GM23338 (cell line): Measurements from ENCODE around the gene GTF3C2.

Experiments used
- CREB1 ChIP-seq: fragments of 250-450 bp; sonication (Bioruptor Pico); IDR thresholded peaks from 2 replicates; pipeline ENCODE4 v1.5.0; 2020; ENCODE audit warnings: low read depth, mild to moderate bottlenecking, moderate library complexity
- POLR2AphosphoS5 ChIP-seq: IDR thresholded peaks from 2 replicates; pipeline ENCODE4 v1.6.1; 2016; ENCODE audit warnings: antibody characterized with exemption, low read depth
- ZNF331 ChIP-seq: fragments of 250-450 bp; sonication (Bioruptor Pico); IDR thresholded peaks from 2 replicates; pipeline ENCODE4 v1.5.0; 2020; ENCODE audit warnings: low read depth, mild to moderate bottlenecking, moderate library complexity
- TF ChIP-seq, protein P1 (sequence below), 2 experiments: fragments of 200-600 bp in 1 of 2; sonication (generic) in 1 of 2; conservative IDR thresholded peaks; 2 replicates each; pipeline versions ENCODE4 v1.5.1 to v1.6.1; 2016 to 2017; ENCODE audit warnings: antibody characterized with exemption in 2 of 2, low read depth in 2 of 2, mild to moderate bottlenecking in 2 of 2, moderate library complexity in 1 of 2

DNA sequence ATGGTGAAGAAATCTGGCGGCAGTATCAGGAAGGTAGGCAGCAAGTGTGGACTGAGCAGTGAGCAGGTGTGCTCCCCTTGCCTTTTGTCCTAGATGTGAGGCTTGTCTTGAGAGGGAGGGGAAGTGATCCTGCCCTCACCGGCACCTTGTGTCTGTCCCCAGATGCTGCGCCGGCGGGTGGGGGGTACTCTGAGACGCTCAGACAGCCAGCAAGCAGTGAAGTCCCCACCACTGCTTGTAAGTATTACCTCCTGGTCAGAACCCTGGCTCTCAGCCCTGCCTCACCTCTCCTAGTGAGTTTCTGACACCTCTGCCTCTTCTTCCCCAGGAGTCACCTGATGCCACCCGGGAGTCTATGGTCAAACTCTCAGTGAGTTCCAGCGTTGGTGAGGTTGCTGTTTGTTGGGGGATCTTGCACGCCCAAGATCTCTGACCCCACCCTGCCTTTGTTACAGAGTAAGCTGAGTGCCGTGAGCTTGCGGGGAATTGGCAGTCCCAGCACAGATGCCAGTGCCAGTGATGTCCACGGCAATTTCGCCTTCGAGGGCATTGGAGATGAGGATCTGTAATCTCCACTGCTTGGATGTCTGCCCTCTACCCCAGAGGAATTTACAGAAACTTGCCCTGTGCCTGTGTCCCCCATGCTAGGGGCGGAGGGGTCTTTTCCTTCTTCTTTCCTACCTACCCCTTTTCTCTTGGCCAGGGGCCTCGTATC, 19.7 kb upstream of the GTF3C2 start:
- TF ChIP-seq, protein P1, sequence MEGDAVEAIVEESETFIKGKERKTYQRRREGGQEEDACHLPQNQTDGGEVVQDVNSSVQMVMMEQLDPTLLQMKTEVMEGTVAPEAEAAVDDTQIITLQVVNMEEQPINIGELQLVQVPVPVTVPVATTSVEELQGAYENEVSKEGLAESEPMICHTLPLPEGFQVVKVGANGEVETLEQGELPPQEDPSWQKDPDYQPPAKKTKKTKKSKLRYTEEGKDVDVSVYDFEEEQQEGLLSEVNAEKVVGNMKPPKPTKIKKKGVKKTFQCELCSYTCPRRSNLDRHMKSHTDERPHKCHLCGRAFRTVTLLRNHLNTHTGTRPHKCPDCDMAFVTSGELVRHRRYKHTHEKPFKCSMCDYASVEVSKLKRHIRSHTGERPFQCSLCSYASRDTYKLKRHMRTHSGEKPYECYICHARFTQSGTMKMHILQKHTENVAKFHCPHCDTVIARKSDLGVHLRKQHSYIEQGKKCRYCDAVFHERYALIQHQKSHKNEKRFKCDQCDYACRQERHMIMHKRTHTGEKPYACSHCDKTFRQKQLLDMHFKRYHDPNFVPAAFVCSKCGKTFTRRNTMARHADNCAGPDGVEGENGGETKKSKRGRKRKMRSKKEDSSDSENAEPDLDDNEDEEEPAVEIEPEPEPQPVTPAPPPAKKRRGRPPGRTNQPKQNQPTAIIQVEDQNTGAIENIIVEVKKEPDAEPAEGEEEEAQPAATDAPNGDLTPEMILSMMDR (conservative IDR thresholded peaks at IDR 0.05; ENCODE audit: low read depth in 2 of 2), result no peak
- TF ChIP-seq CREB1 (CRISPR knock-in tag), result no peak
- TF ChIP-seq POLR2AphosphoS5, result peak; percentile 5; the same call in 1 of the 2 replicates
- no peak for TF ChIP-seq ZNF331 (CRISPR knock-in tag)
